Hindlimb muscle (tissue), 1 donor: Measurements from ENCODE around the gene SLC6A3. TPM values are rescaled to one million over a fixed set of nuclear protein-coding genes. Genes with fewer than 3 reads are reported as not detected.

ENCODE experiments used
- DNase-seq: peaks from one replicate; pipeline ENCODE4 v3.0.0-alpha.2; 2013
- polyA plus RNA-seq: library from polyadenylated mRNA; unstranded; fragments of 120-200 nt; gene quantifications from one replicate; pipeline ENCODE4 v1.2.1, GENCODE V29; 2013; ENCODE audit not compliant: insufficient read length

Gene SLC6A3
- polyA plus RNA-seq, 1 donor = not detected

- no peak for DNase-seq
Measured at GRCh38 chr5:1419476-1420210, 25.6 kb downstream of the SLC6A3 start.

DNA sequence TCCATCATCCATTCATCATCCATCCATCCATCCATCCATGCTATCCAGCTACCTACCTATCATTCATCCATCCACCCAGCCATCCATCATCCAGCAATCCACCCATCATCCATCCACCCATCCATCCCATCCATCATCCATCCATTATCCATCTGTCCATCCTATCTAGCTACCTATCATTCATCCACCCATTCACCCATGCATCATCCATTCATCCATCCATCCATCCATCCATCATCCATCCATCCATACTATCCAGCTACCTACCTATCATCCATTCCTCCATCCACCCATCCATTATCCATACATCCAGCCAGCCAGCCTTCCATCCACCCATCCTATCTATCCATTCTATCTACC is 26.3 kb downstream of the SLC6A3 start:
- DNase-seq = no peak

- no peak for DNase-seq
Measured at GRCh38 chr5:1418238-1418920, 26.9 kb downstream of the SLC6A3 start.

GRCh38 chr5:1417586-1418225 is 27.5 kb downstream of the SLC6A3 start:
- no peak for DNase-seq

GRCh38 chr5:1416856-1417469 is 28.3 kb downstream of the SLC6A3 start:
- DNase-seq = no peak

DNA sequence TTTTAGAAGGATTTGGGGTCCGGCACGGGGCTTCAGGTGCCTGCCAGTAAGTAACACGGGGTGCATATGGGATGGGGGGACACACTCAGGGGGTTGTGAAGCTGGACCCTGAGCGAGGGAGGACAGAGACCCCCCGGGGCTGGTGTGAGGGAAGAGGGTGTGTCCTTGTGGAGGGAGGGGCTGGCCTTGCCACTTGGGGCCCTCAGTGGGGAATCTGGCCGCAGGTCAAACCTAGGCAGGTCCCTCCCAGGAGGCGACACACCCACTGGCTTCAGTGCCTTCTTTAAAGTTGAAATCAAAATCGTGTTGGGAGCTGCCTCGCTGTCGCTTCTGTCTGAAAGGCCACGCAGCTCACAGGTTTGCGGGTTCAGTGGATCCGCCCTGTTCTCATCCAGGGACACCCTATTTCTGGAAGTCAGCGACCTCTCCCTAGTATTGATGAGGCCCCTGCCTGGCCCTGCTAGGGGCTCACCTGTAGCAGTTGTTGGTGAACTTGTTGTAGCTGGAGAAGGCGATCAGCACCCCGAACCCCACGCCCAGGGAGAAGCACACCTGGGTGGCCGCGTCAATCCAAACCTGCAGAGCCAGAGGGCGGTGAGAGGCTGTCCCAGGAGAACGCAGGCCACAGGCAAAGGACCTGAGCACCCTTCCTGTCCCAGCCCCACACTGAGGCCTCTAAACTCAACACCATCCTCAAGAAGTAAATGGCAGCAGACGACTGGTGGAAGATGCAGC is 29.4 kb downstream of the SLC6A3 start:
- no peak for DNase-seq

DNA sequence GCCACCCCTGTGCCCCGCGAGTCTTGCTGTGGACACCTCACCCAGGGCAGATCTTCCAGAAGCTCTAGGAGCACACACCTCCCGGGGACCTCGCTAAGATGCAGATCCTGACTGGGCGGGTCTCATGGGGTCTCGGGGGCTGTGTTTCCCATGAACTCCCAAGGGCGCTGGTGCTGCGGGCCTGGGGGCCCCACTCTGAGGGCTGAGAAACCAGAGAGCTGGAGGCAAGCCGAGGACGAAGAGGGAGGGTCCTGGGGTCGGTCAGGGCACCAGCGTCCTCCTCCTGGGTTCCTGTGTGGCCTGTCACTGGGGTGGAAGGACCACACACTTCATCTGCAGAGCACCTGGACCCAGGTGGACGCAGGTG is 30.2 kb downstream of the SLC6A3 start:
- DNase-seq = no peak

GRCh38 chr5:1414311-1415058 is 30.8 kb downstream of the SLC6A3 start:
- DNase-seq = no peak

- no peak for DNase-seq
Measured at GRCh38 chr5:1413611-1414241, 31.5 kb downstream of the SLC6A3 start.

DNA sequence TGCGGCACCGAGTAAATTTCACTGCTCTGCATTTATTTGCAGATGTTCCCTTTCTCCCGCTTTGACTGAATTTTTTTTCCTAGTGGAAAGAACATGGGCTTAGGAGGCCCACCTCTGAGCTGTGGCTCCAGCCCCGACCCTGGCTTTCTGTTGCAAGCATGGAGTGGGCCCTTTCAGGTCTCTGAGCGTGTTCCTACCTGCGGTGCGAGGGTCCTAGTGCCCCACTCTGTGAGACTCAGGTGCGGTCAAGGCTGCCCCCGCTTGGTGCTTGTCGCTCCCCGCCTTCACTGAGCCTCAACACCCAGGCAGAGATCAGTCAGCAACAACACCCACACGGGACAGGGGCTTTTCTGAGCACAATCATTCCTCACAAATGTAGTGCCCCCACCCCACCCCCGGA is 32.0 kb downstream of the SLC6A3 start:
- DNase-seq = no peak

GRCh38 chr5:1412621-1413020 is 32.6 kb downstream of the SLC6A3 start:
- no peak for DNase-seq

DNA sequence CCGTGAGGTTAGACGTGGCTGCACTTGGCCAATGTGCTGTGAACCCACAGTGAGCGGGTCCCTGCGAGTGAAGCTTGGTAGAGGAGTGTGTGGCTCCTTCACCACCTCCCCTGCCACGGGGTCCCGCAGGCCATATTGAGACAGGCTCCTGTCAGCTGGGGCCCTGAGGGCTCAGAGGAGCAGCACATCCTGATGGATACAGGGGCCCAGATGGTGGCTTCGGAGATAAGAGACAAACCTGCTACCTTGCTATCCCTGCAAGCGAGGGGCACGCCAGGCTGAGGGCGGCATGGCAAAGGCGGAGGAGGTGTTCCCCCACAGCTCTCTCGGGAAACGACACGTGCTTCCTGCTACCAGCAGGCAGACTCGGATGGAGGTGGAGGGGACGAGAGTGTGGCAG is 33.1 kb downstream of the SLC6A3 start:
- no peak for DNase-seq

GRCh38 chr5:1411099-1411498 is 34.1 kb downstream of the SLC6A3 start:
- no peak for DNase-seq

- no peak for DNase-seq
Measured at GRCh38 chr5:1410156-1411014, 34.9 kb downstream of the SLC6A3 start.

DNA sequence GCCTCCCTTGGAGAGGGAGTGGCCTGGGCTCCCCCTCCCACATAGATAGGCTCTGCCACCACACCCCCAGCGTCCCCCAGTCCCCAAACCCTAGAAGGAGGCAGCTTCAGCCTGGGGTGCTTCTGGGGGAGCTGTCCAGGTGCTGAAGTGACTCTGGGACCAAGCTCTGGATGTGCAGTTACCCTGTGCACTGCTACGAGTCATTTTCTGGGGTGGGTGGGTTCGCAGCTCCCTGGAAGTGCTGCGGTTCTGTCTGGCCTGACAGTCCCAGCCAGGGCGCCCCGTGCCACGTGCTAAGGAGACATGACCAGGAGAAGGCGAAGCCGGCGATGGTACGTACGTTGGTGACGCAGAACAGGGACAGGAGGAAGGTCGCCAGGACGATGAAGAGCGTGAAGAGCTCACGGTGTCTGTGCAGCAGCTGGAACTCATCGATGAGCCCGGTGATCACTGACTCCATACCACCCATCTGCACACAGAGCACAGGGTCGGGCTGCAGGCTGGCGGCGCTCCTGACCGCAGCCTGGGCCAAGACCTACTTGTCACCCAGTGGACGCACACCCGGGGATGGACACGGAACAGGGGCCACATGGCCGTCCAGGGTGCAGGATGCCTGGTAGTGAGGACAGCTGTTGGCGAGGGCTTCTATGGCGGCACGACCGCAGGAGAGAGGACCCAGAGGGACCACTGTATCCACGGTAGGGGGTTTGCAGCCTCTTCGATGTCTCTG is 35.7 kb downstream of the SLC6A3 start:
- peak; percentile 17 for DNase-seq

DNA sequence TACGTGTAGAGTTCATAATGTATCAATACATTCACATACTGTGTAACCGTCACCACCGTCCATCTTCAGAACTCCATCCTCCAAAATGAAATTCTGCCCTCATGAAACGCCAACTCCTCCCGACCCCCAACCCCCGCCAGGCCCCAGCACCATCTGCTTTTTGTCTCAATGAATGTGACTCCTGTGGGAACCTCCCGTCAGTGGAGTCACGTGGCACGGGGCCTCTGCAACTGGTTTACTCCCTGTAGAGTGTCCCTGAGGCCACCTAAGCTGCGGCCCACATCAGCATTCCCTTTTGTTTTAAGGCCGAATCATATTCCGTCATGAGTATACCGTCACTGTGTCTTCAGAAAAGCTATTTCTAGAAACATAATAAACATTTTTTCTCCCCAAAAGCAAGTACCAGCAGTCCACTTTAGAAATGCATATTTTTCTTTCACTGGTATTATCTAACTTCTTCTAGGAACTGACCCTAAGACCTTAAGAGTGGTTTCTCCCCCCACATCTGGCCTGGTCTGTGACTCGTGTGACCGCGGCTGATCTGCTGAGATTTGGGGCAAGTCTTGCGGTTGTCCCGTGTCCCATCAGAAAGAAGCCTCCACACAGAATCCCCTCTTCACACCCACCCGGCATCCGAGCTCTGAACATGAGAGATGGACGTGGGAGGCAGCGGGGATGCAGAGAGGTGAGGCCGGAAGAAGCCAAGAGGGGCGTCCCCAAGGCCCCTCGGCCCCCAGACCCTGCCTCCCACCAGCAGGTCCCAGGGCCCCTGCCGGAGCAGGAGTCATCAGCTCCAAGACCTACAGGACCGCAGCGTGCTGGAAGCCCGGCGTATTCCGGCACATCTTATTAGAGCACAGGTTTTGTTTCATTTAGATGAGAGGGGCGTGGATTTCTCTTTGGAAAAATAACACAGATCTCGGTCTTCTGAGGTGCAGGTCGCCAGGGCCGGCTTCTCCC is 38.3 kb downstream of the SLC6A3 start:
- no peak for DNase-seq

- no peak for DNase-seq
Measured at GRCh38 chr5:1405539-1406530, 39.4 kb downstream of the SLC6A3 start.
